Osteoblast (primary cell): Measurements from ENCODE around the gene CRYBB1. TPM values are rescaled to one million over a fixed set of nuclear protein-coding genes. Genes with fewer than 3 reads are reported as not detected.
A peak's percentile ranks its signal among the peaks of the same experiment; 100 is the strongest.

Experiments
- DNase-seq: peaks from one replicate; pipeline ENCODE4 v3.0.0; 2011; ENCODE audit warnings: low spot score, mixed read lengths; ENCODE audit not compliant: insufficient read length; ENCODE audit errors: missing footprints
- H2AFZ ChIP-seq: 2 replicates; pipeline ENCODE4 v1.6.0; 2011; ENCODE audit warnings: mild to moderate bottlenecking, low read length
- H3K27ac ChIP-seq: 2 replicates; pipeline ENCODE4 v1.5.1; 2011; ENCODE audit warnings: mild to moderate bottlenecking, low read depth, low read length, moderate library complexity
- H3K27me3 ChIP-seq: 2 replicates; pipeline ENCODE4 v1.6.0; 2012; ENCODE audit warnings: mild to moderate bottlenecking, control low read depth, inconsistent platforms, low read length, moderate library complexity; ENCODE audit not compliant: insufficient read depth
- H3K36me3 ChIP-seq: 2 replicates; pipeline ENCODE4 v1.5.1; 2011; ENCODE audit warnings: mild to moderate bottlenecking, low read length, control low read depth, moderate library complexity; ENCODE audit not compliant: insufficient read depth
- H3K4me1 ChIP-seq: 2 replicates; pipeline ENCODE4 v1.5.1; 2011; ENCODE audit warnings: mild to moderate bottlenecking, low read length, control low read depth, moderate library complexity; ENCODE audit not compliant: insufficient read depth
- H3K4me2 ChIP-seq: 2 replicates; pipeline ENCODE4 v1.6.0; 2011; ENCODE audit warnings: mild to moderate bottlenecking, low read length; ENCODE audit not compliant: insufficient read depth
- H3K4me3 ChIP-seq: fragments of 200-600 bp; sonication (generic); 3 replicates; pipeline ENCODE4 v1.5.1; 2012; ENCODE audit warnings: mild to moderate bottlenecking, low read length, inconsistent platforms; ENCODE audit not compliant: insufficient read depth
- H3K79me2 ChIP-seq: 2 replicates; pipeline ENCODE4 v1.6.0; 2012; ENCODE audit warnings: mild to moderate bottlenecking, low read length, control low read depth, inconsistent platforms; ENCODE audit not compliant: insufficient read depth
- H3K9me3 ChIP-seq: 2 replicates; pipeline ENCODE4 v1.5.1; 2011; ENCODE audit warnings: low read depth, low read length, control low read depth
- H4K20me1 ChIP-seq: 2 replicates; pipeline ENCODE4 v1.6.0; 2012; ENCODE audit warnings: mild to moderate bottlenecking, low read length, control low read depth; ENCODE audit not compliant: insufficient read depth
- total RNA-seq: library from RNA; depleted of rRNA; stranded (reverse); fragments of >200 nt; gene quantifications from 2 replicates; pipeline ENCODE4 v1.2.3, GENCODE V29; 2012
- TF ChIP-seq, protein P1 (sequence below): IDR thresholded peaks from 2 replicates; pipeline ENCODE4 v1.5.1; 2011; ENCODE audit warnings: mild to moderate bottlenecking, low read depth, low read length, moderate library complexity; ENCODE audit errors: extremely low read depth

The CRYBB1 gene
- total RNA-seq, 1 donor, result not detected

GRCh38 chr22:26587991-26588613 is 29.7 kb downstream of the CRYBB1 start:
- no peak overlapping the region for H2AFZ ChIP-seq
- H3K9me3 ChIP-seq, result no peaks in the 10 kb centered on the region
- H3K4me2 ChIP-seq, result peak overlapping the region; percentile 95
- peaks cover 37% of the 10 kb centered on the region for H4K20me1 ChIP-seq
- H3K36me3 ChIP-seq, result peaks cover 6% of the 10 kb centered on the region
- peaks cover 37% of the 10 kb centered on the region for H3K4me1 ChIP-seq
- H3K27me3 ChIP-seq, result peaks cover 3% of the 10 kb centered on the region
- TF ChIP-seq, protein P1, sequence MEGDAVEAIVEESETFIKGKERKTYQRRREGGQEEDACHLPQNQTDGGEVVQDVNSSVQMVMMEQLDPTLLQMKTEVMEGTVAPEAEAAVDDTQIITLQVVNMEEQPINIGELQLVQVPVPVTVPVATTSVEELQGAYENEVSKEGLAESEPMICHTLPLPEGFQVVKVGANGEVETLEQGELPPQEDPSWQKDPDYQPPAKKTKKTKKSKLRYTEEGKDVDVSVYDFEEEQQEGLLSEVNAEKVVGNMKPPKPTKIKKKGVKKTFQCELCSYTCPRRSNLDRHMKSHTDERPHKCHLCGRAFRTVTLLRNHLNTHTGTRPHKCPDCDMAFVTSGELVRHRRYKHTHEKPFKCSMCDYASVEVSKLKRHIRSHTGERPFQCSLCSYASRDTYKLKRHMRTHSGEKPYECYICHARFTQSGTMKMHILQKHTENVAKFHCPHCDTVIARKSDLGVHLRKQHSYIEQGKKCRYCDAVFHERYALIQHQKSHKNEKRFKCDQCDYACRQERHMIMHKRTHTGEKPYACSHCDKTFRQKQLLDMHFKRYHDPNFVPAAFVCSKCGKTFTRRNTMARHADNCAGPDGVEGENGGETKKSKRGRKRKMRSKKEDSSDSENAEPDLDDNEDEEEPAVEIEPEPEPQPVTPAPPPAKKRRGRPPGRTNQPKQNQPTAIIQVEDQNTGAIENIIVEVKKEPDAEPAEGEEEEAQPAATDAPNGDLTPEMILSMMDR, result no peak
- no peak for DNase-seq
- peak overlapping the region; percentile 91 for H3K27ac ChIP-seq
- H3K4me3 ChIP-seq, result peak overlapping the region; percentile 91
- peaks cover 63% of the 10 kb centered on the region for H3K79me2 ChIP-seq

DNA sequence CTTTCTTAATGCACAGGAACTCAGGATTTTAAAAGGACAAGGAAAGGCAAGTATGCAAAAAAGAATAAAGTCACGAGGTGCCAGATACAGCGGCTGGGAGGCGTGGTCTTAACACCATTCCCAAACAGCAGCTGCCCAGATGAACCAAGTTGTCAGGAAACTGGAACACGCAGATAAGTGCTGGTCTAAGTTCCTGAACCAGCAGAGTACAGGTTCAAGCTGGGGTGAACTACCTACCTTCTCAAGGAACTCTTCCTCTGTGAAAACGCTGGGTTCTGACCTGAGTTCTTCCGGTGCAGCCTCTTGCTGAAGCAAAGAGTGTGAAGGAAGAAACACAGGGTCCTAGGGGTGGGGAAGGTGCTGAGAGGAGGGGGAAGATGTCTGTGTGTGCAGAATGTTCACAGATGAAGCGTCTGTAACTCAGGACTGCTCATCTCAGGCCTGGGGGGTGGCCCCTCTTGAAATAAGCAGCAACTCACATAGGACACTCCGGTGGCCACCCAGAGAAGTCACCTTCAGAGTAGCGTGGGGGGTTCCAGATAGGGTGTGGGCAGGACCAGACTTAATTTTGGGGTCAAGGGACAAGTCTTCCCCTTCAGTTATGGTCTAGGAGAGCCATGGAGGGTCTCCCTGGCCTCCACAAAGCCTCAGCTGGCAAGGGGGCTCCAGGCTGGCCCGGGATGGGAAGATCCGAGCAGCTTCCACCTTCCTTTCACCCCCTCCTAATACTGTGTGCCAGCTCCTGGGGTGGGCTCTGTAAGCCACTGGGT is 31.1 kb downstream of the CRYBB1 start:
- H3K79me2 ChIP-seq, result peaks cover 74% of the 10 kb centered on the region
- peaks cover under 1% of the 10 kb centered on the region for H3K27me3 ChIP-seq
- no peak overlapping the region for H3K27ac ChIP-seq
- DNase-seq, result no peak
- H2AFZ ChIP-seq, result no peak overlapping the region
- H3K4me3 ChIP-seq, result no peak overlapping the region
- H3K36me3 ChIP-seq, result peaks cover 17% of the 10 kb centered on the region
- H4K20me1 ChIP-seq, result peaks cover 46% of the 10 kb centered on the region
- TF ChIP-seq, protein P1, result no peak
- H3K4me2 ChIP-seq, result no peak overlapping the region
- peaks cover 37% of the 10 kb centered on the region for H3K4me1 ChIP-seq
- H3K9me3 ChIP-seq, result no peaks in the 10 kb centered on the region

DNA sequence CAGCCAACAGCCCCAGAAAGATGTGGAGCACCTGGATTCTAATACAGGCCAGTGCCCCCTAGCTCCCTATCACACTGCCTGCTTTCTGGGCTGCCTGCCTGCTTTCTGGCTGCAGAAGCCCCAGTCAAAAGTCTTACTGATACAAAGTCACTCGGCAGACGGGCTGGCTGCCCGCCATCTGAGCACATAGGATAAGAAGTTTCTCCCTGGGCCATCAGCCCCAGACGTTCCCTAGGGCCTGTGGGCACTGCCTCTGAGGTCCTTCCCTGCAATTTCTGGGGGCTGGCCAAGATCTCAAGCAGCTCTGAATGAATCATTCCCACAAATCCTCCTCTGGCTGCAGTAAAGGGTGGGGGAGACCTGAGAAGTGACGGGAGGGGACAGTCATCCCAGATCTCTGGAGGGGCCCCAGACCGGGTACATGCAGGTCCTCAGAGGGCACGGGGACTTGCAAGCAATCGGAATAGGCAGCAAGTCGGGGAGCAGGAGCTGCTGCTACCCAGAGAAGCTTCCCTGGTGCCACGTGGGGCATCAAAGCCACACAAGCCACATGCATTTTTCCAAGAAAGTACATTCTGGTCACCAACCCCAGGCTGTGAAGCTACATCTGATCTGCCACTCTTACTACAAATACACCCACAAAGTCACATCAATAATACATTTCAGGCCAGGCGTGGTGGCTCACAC is 32.6 kb downstream of the CRYBB1 start:
- H4K20me1 ChIP-seq, result peaks cover 61% of the 10 kb centered on the region
- H3K9me3 ChIP-seq, result no peaks in the 10 kb centered on the region
- H3K36me3 ChIP-seq, result peaks cover 32% of the 10 kb centered on the region
- TF ChIP-seq, protein P1, result peak; percentile 17
- H3K4me3 ChIP-seq, result peak overlapping the region; percentile 22
- peaks cover 89% of the 10 kb centered on the region for H3K79me2 ChIP-seq
- no peaks in the 10 kb centered on the region for H3K27me3 ChIP-seq
- peak overlapping the region; percentile 29 for H3K27ac ChIP-seq
- peak overlapping the region; percentile 57 for H3K4me2 ChIP-seq
- H2AFZ ChIP-seq, result no peak overlapping the region
- peak; percentile 90 for DNase-seq
- peaks cover 30% of the 10 kb centered on the region for H3K4me1 ChIP-seq

DNA sequence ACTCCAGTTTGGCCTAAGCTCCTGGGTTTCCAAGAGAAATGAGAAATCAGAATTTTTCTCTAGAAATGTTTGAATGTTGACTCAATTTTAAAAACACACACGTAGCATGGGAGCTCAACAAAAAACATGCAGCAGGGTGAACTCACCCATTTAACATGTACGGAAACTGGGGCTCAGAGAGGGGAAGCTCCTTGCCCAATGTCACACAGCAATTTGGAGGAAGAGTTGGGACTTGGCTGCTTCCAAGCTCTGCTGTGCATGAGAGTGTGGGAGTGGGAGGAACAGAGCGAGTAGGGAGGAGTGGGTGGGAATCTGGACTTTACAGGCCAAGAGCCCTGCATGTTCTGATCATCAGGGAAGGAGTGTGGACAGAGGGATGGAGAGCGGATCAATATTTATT is 33.8 kb downstream of the CRYBB1 start:
- H3K4me2 ChIP-seq, result no peak overlapping the region
- no peak for DNase-seq
- peaks cover 70% of the 10 kb centered on the region for H4K20me1 ChIP-seq
- H3K27me3 ChIP-seq, result no peaks in the 10 kb centered on the region
- H3K27ac ChIP-seq, result peak overlapping the region; percentile 43
- H3K79me2 ChIP-seq, result peaks cover 93% of the 10 kb centered on the region
- H3K4me1 ChIP-seq, result peaks cover 28% of the 10 kb centered on the region
- H3K9me3 ChIP-seq, result no peaks in the 10 kb centered on the region
- no peak overlapping the region for H2AFZ ChIP-seq
- TF ChIP-seq, protein P1, result no peak
- H3K36me3 ChIP-seq, result peaks cover 34% of the 10 kb centered on the region
- no peak overlapping the region for H3K4me3 ChIP-seq
